ENCODE results near the gene MORC2.

Gene MORC2

DNA sequence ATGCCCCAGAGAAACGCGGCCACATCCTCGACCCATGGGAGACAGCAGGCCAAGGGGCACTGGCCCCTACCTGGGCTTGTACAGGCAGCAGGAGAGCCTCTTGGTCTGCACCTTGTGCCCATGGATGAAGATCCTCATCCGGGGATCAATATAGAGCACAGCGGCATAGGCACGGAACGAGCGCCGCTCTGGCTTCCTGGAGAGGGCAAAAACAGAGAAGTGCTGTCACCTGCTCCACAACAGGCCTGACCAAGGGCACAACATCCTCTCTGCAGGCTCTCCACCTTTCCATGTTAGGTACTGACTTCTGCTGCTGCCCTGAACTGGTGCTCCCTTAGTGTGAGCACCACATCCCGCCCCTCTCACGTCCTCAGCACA is 27.2 kb downstream of the MORC2 start:
- TF ChIP-seq ZNF274 (IDR thresholded peaks at IDR 0.05; ENCODE audit: low read depth, low read length): no peak
- H3K4me3 ChIP-seq (ENCODE audit: low read length): no peak overlapping the region

DNA sequence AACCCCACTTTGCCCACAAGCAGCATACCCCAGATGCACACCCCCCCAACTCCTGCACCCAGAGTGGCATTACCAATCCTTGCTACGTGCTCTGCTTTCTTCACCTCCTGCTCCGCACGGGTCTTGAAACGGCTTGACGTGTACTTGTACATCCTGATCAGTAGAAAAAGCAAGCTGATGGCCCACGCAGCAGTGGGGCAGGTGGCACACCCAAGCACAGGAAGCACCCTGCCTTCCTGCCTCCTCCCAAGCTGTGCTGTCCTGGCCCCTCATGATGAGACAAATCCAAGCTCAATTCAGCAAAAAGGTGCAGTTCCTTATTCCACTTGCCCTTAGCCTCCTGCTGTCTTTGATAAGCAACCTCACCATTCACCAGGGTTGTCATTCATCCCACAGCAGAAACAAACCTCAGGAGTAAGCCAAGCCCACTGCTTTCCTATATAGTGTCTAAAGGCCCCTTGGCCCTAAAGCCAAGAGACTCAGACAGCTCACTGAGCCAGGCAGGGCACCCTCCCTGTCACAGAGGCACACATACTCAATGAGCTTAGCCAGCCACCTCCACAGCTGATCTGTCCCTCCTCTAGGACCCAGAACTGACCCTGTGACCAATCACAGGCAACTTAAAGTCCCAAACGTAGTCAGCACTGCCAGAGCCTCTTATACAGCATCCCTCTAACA is 27.8 kb downstream of the MORC2 start:
- TF ChIP-seq ZNF274 (IDR thresholded peaks at IDR 0.05; ENCODE audit: low read depth, low read length): no peak

DNA sequence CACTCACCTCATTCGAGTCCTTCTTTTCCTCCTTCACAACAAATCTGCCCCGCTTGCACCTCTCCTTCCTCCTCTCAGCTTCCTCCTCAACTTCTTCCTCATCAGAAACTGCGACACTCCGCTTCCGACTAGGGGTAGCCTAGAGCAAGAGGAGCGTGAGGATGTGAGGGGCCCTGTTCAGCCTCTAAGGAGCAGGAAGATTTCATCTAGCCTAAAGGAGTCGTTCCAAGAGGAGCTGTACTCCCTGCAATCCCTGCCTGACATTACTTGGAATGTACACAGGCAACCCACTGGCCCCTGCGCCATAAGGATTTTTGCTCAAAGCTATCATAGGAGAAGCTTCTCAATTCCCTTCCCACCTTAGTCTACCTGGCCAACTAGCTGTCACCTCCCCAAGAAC is 34.5 kb downstream of the MORC2 start:
- TF ChIP-seq ZNF274 (IDR thresholded peaks at IDR 0.05; ENCODE audit: low read depth, low read length): no peak
- H3K4me3 ChIP-seq (ENCODE audit: low read length): no peak overlapping the region

More for the DNA sequence above, 27.8 kb downstream of the MORC2 start:
- H3K4me3 ChIP-seq (ENCODE audit: low read length): no peak overlapping the region

DNA sequence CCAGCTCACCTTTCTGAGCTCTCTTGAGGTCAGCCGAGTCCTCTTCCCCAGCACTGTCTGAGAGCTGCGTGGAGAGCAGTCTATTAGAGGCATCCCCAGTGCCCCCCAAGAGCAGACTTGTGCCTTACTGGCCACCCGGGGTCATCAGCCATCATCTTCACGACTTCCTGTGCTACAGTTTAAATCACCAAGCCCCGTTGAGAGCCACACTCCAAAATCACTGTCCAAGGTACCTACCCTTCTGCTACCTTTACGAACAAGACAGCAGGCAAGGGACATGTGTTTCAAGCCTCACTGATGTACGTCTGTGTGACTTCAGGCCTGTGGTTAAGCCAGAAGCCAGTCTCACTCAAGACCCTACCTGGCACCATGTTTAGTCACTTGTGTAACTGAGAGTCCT is 35.1 kb downstream of the MORC2 start:
- H3K4me3 ChIP-seq (ENCODE audit: low read length): no peak overlapping the region
- no peak for TF ChIP-seq ZNF274 (IDR thresholded peaks at IDR 0.05; ENCODE audit: low read depth, low read length)

DNA sequence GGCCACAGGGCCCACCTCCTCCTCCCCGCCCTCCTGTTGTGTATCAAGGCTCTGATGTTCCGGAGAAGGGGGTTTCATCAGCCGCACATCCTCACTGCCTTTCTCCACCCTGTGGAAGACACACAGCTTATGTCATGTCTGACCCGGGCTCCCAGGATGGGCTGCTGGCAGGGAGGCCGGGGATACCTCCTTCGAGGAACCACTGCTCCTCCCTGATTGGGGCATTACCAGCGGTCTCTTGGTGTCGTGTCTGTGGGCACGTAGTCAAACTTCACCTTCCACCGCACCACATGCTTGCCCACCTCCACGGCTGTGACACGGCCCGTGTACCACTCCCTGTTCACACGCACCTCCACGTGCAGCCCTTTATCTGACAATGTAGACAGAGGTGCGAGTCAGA is 35.9 kb downstream of the MORC2 start:
- no peak for TF ChIP-seq ZNF274 (IDR thresholded peaks at IDR 0.05; ENCODE audit: low read depth, low read length)

DNA sequence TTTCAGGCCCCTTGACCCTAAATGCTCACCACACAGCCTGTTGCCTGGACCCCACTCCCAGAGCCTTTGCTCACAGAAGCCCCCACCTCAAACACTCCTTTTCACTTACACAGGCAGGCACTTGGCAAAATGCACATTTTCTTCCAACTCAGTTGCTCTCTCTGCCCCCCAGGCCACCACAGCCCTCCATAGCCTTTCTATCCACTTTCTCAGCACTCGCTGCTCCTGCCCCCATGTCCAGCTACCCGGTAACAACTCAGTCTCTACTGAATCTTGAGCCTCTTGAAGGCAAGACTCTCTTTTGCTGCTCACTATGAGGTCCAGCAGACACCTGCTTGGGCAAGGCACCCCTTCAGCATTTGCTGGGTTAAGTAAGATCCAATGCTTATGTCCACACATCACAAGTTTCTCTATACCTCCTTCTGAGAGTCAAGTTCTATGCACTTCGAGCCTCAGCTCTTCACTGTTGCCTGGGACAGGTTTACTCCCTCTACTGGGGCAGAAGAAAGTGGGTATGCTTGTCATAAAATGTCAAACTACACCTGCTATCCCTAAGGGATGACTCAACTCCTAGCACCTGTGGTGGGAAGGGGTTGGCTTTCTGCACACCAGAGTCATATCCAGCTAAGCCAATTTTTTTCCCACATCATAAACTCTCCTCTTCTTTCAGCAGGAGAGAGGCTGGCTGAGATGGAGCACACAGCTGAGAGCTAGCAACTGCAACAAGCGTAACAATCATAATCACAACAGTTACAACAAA is 36.9 kb downstream of the MORC2 start:
- no peak overlapping the region for H3K4me3 ChIP-seq (ENCODE audit: low read length)
- no peak for TF ChIP-seq ZNF274 (IDR thresholded peaks at IDR 0.05; ENCODE audit: low read depth, low read length)

More for the DNA sequence above, 35.9 kb downstream of the MORC2 start:
- H3K4me3 ChIP-seq (ENCODE audit: low read length): no peak overlapping the region

DNA sequence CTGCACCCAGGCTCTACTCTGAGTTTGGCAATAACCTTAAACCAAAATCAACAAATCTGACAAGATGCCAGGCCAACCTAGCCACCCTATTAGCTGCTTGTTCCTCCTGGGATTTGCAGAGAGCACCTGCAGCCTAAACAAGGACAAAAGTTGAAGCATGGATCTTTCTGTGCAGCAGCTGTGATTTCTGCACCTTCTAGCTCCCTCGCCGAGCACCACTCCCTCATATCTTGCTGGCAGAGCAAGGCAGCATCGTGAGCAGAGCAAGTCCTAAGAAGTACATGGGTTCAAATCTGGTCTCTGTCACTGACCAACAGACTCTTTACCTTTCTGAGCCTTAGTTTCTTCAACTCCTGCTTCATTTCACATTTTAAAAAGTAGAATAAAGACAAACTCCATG is 38.3 kb downstream of the MORC2 start:
- TF ChIP-seq ZNF274 (IDR thresholded peaks at IDR 0.05; ENCODE audit: low read depth, low read length): no peak
- no peak overlapping the region for H3K4me3 ChIP-seq (ENCODE audit: low read length)

DNA sequence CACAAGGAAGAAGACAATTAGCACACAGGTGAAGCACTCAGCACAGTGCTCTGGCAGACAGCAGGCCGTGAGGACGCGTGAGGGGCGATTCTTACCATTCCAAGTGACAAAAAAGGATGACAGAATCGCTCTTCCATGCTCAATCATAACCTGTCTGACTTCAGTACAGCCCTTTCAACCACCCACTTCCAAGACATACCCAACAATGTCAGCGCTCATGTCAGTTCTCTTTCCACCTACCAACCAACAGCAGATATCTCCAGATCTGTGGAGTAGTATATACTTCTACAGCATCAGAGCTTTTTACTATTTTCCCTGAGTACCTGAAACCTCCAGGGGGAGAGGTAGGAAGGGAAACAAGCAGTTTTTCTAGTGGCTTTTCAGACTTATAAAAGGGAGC is 40.2 kb downstream of the MORC2 start:
- H3K4me3 ChIP-seq (ENCODE audit: low read length): no peak overlapping the region
- TF ChIP-seq ZNF274 (IDR thresholded peaks at IDR 0.05; ENCODE audit: low read depth, low read length): no peak

DNA sequence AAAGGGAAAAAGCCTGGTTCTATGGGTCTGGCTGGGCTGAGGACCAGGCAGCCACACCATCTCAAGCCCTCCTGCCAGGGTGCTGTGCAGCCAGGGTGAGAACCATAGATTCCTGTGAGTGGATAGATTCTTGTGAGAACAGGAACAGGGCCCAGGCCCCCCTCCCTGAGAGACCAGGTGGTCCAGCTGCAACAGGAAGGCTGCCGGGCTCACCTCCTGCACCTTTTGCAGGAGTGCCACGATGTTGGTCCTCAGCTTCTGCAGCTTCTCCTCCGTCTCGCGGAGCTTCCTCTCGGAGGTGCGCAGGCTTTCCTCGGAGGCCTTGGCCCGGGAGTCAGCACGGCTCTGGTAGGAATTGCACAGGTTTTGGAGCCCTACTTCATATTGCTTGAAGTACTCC is 40.8 kb downstream of the MORC2 start:
- no peak for TF ChIP-seq ZNF274 (IDR thresholded peaks at IDR 0.05; ENCODE audit: low read depth, low read length)
- H3K4me3 ChIP-seq (ENCODE audit: low read length): no peak overlapping the region

DNA sequence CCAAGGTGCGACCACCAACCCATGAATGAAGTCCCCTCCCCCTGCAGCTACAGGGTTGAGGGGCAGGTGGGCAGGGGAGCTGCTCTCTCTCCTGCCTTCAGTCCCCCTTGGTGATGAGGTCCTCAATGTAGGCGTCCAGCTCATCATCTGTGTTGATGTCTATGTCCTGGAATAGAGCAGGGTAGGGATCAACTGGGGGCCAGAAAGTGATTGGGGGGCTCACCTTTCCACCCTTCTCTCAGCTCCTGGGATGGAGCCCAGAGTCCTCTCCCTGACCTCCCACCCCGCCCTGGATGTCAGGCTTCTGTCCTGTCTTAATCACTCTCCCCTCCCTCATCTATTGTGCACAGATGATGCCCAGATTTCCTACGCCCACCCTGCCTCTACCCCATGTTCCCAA is 41.9 kb downstream of the MORC2 start:
- no peak for TF ChIP-seq ZNF274 (IDR thresholded peaks at IDR 0.05; ENCODE audit: low read depth, low read length)
- no peak overlapping the region for H3K4me3 ChIP-seq (ENCODE audit: low read length)

DNA sequence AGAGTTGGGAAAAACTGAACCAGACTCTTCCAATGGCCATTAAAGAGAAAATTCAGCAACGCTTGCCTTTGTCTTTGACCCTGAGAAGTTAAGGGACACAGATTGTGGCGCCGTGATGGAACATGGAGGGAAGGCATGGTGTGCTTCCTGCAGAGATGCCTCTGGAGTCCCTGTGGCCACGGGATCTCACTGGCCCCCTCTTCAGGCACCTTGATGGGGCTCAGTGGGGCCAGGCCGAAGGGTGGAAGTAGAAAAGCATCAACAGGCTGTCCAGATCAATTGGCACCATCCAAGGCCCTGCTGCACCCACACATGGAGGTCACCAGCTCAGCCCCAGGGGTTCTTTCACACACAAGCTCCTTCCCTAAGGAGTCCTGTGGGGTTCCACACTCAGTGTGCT is 42.9 kb downstream of the MORC2 start:
- TF ChIP-seq ZNF274 (IDR thresholded peaks at IDR 0.05; ENCODE audit: low read depth, low read length): no peak
- H3K4me3 ChIP-seq (ENCODE audit: low read length): no peak overlapping the region

DNA sequence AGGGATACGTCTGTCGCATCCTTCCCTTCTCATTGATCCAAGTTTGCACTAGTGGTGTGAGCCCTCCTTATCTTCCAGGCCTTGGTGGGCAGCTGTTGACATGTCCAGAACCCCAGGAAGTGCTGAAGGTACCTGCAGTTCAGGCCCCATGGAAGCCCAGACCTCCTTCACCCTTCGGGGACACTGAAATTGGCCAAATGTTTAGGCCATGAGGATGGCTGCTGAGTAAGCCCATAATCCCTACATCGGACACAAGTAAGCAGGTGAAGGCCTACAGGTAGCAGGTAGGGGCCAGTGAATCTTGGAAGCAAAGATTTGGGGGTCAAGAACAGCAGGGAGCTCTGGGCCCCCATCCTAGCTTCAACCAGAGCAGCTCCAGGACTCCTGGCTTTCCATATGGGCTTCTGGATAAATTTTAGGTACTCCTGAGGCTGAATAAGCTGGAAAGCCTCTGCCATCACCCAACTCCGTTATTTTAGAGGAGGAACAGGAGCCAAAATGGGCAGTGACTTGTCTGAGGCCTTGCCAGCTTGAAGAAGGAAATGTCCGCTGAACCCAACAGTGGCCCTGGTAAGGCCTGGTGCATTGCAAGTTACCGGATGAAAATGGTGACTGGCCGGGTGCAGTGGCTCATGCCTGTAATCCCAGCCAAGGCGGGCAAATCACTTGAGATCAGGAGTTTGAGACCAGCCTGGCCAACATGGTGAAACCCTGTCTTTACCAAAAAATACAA is 45.2 kb downstream of the MORC2 start:
- no peak for TF ChIP-seq ZNF274 (IDR thresholded peaks at IDR 0.05; ENCODE audit: low read depth, low read length)
- no peak overlapping the region for H3K4me3 ChIP-seq (ENCODE audit: low read length)

DNA sequence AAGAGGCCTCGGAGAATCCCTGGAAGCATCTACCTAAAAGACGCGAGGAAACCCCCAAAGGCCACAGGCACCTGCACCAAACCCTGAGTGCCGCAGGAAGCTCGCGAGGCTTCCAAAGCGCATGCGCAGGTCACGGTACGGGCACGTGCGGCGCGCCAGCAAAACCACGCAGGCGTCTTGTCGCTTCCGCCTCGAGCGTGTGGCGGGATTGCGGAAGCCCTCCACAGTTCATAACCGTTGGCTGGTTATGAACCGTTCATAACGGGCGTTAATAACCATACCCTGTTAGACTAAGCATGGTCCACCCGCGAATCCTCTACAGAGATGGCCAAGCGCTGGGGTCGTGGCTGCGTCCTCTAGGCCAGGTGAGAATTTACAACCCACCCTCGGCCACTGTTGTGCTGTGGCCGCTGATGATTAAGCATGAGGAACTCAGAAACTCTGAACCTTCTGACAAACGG is 46.4 kb downstream of the MORC2 start:
- TF ChIP-seq ZNF274 (IDR thresholded peaks at IDR 0.05; ENCODE audit: low read depth, low read length): no peak
- H3K4me3 ChIP-seq (ENCODE audit: low read length): peak overlapping the region; percentile 76; the same call in 1 of the 2 replicates

DNA sequence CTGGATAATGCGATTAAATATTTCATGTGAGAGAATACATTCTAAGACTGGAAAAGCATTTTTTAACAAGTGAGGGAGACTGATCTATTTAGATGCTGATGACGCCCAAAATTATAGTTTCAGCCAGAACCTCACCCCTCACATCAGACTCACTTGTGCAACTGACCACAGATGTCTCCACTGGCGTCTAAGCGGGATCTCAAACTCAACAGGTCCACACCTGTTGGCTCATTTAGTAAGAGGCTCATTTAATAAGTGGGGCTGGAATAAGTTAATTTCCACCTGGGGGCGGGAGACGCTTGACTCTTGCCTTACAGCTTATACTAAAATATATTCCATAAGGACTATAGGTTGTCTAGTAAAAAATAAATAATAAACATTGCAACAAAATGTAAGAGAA is 47.5 kb downstream of the MORC2 start:
- no peak for TF ChIP-seq ZNF274 (IDR thresholded peaks at IDR 0.05; ENCODE audit: low read depth, low read length)
- H3K4me3 ChIP-seq (ENCODE audit: low read length): peak overlapping the region; percentile 76; the same call in 1 of the 2 replicates

DNA sequence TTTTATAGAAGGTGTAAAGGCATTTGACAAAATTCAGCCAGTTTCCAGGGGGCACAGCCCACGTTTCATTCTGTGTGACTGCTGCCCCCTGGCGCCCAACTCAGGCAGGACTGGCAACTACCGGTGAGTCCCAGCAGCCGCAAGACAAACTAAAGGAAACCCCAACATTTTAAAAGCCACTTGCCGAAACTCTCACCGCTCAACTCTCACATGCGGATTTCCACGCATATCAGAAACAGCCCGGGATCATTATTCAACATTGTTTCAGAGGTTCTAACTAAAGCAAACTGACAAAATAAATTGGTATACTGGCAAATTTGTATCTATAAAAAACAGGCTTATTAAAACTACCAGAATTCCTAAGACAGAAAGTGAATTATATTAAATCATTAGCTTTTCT is 48.2 kb downstream of the MORC2 start:
- H3K4me3 ChIP-seq (ENCODE audit: low read length): peak overlapping the region; percentile 17; the same call in 1 of the 2 replicates
- no peak for TF ChIP-seq ZNF274 (IDR thresholded peaks at IDR 0.05; ENCODE audit: low read depth, low read length)
